HG03103 (cell line): ENCODE results near the gene EPG5.
"Not testable (repeated sequence)": the region's sequence is repeated elsewhere in the genome, so short reads cannot be mapped to it uniquely, and the experiment has no call there.

Source experiments
- ATAC-seq: cut with Tn5 transposase; IDR thresholded peaks from one replicate; pipeline ENCODE4 v1.9.1; 2021; ENCODE audit warnings: low read depth; ENCODE audit not compliant: unreplicated experiment

EPG5 gene

DNA sequence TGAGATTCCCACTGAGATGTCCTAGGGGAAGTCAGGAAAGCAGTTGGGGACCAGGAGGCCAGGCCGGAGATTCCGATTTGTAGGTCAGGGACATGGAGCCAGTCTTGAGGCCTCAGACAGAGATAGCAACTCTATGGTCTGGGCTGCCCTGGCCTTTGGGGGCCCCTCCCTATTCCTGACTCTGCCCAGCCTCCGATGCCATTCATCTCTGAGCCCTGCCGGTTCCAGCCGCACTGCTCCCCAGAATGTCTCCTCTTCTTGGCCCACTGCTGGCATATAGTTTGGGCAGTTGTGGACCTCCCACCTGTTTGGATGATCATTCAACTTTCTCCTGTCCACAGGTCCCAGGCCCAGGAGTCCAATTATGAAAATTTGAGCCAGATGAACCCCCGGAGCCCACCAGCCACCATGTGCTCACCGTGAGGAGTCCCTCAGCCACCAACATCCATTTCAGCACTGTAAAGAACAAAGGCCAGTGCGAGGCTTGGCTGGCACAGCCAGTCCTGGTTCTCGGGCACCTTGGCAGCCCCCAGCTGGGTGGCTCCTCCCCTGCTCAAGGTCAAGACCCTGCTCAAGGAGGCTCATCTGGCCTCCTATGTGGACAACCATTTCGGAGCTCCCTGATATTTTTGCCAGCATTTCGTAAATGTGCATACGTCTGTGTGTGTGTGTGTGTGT, 125.2 kb downstream of the EPG5 start:
- no peak for ATAC-seq

- ATAC-seq: no peak
Observed at GRCh38 chr18:45841060-45841764, 125.9 kb downstream of the EPG5 start.

GRCh38 chr18:45839414-45840395, 127.4 kb downstream of the EPG5 start:
- ATAC-seq: peak; percentile 49

DNA sequence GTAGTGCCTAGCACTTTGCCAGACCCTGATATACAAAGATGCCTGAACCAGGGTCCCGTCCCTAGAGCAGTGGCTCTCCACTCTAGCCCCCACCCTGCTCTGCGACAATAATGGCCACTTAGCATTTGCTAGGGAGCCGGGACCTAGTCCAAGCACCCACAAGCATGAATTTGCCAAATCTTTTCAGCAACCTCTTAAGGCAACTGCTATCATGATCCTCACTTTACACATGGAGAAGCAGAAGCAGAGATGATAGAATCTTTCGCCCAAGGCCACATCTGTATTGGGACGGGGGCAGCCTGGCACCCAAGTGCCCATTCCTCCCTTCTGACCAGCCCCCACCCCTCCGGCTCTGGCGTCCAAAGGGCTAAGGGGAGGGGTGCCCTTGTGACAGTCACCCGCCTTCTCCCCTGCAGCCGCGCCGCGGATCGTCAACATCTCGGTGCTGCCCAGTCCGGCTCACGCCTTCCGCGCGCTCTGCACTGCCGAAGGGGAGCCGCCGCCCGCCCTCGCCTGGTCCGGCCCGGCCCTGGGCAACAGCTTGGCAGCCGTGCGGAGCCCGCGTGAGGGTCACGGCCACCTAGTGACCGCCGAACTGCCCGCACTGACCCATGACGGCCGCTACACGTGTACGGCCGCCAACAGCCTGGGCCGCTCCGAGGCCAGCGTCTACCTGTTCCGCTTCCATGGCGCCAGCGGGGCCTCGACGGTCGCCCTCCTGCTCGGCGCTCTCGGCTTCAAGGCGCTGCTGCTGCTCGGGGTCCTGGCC, 128.6 kb downstream of the EPG5 start:
- no peak for ATAC-seq

GRCh38 chr18:45837283-45838070, 129.7 kb downstream of the EPG5 start:
- ATAC-seq: no peak

- no peak for ATAC-seq
Observed at GRCh38 chr18:45836242-45837205, 130.6 kb downstream of the EPG5 start.

DNA sequence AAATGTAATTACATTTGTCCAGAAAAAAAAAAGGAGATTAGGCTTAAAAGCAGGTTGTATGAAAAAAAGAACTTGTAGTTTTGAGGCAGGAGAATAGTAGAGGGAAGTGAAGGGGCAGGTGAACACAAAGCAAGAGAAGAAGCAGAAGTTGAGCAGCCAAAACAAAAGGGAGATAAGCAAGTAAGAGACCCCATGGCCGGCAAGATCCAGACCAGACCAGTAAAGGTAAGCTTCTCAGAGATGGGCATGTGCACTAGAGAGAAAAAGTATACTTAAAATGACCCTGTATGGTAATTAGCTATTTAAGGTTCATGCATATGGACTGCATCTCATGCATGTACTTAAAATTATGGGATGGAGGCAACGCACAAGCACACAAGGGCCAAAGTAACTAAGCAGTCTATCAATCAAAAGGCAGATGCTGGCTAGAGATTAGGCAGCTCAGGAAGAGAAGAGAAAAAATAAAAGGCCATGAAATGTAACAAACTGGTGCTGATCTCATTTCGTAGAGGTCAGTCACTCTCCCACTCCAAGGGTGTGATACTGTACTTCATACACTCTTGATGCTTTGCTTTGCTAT, 132.0 kb downstream of the EPG5 start:
- ATAC-seq: no peak

DNA sequence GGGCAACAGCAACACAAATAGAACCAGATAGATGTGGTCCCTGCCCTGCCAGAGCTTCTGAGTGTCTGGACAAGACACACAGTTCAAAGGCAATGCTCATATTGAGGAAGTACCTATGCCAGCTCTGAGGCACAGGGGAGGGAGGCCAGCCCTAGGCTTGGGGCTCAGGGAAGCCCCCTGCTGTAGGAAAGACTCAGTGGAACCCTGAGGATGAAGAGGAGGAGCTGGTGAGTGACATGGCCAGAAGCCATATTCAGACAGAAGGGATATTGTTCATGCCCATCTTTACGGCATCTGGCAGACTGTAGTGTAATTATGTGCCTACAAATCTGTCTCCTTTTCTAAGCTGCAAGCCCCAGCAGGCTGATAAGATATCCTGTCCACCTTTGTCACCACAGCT, 132.8 kb downstream of the EPG5 start:
- ATAC-seq: no peak

- ATAC-seq: no peak
Observed at GRCh38 chr18:45833846-45834245, 133.3 kb downstream of the EPG5 start.

GRCh38 chr18:45830917-45831316, 136.2 kb downstream of the EPG5 start:
- no peak for ATAC-seq

- no peak for ATAC-seq
Observed at GRCh38 chr18:45829855-45830254, 137.3 kb downstream of the EPG5 start.

DNA sequence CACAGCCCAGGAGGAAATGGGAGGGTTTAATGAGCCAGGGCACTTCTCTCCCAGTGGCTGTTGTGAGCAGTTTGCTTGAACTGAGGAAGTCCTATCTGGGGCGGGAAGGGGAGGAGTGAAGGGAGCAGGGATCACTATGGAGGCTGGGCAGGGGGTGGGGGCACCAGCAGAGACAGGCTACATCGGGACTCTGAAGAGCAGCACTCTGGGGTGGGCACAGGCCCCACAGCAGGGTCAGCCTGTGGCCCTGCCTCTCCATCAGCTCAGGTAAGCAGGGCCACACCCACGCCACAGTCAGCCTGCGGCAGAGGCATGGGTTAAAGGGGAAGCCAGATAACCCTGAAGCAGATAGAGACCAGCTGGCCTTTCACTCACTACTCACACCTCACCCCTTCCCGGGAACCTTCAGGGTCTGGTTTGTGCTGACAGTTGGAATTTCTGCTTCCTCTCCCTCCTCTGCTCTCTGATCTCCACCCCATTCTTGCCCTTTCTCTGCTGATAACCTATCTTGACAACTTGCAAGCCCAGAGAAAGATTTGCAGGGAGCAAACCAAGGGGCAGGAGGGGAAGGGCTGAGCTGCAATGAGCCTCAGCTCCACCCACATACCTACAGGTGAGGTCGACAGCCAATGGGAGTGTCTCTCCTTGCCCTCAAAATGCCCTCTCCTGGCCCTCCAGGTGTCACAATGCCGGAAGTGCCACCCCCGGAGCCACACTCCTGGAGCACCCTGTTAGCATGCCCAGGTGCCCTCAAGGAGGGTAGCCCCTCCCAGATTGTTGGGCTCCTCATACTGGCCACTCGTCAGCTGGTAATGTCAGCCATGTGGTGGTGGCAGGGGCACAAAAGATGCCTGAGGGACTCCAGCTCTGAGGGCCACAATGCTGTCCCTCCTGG, 138.0 kb downstream of the EPG5 start:
- ATAC-seq: no peak

DNA sequence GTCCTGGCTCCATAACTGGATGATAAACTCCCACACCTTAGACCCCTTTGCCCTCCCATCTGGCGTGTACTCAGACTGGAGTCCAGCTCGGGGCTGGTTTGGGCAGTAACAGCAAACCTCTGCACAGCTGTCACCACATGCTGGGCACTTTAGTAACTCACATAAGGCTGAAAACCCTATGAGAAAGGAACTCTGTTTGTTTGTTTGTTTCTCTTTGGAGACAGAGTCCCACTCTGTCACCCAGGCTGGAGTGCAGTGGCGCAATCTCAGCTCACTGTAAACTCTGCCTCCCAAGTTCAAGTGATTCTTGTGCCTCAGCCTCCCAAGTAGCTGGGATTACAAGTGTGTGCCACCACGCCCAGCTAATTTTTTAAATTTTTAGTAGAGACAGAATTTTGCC, 140.4 kb downstream of the EPG5 start:
- not testable (repeated sequence) for ATAC-seq

- no peak for ATAC-seq
Observed at GRCh38 chr18:45826084-45826483, 141.0 kb downstream of the EPG5 start.

- no peak for ATAC-seq
Observed at GRCh38 chr18:45825258-45826044, 141.7 kb downstream of the EPG5 start, which contains the start of gene SIGLEC15. SIGLEC15 (plus strand) TSS chr18:45825675; CDS start chr18:45825729, 54 bp downstream.

- no peak for ATAC-seq
Observed at GRCh38 chr18:45821711-45822110, 145.4 kb downstream of the EPG5 start.
